HEK293 (cell line): Measurements from ENCODE around the gene PKHD1.
"Not testable (repeated sequence)": the region's sequence is repeated elsewhere in the genome, so short reads cannot be mapped to it uniquely, and the experiment has no call there.

ENCODE experiments used
- CTCF ChIA-PET: fragments of 350-600 bp; formaldehyde crosslinking; extraction: SDS; loops from one replicate; lab custom pipeline; 2021; ENCODE audit warnings: antibody characterized with exemption; lab: Yijun Ruan, JAX
- POLR2A ChIA-PET: fragments of 300-600 bp; formaldehyde crosslinking; extraction: SDS; loops from one replicate; lab custom pipeline; 2020; ENCODE audit warnings: antibody characterized with exemption, inconsistent platforms; lab: Yijun Ruan, JAX
- H3K27ac ChIP-seq: fragments of 200-500 bp; sonication (Bioruptor generic); 2 replicates; pipeline ENCODE4 v1.5.1; 2014; ENCODE audit warnings: low read depth, low read length, control low read depth, inconsistent platforms; ENCODE audit errors: extremely low read depth
- H3K36me3 ChIP-seq, 2 experiments: fragments of 200-500 bp in 1 of 2; sonication (Bioruptor generic) in 1 of 2; 1 replicate in 1 of 2; 2 replicates in 1 of 2; pipeline ENCODE4 v1.5.1; 2014 to 2017; ENCODE audit warnings: inconsistent platforms in 2 of 2, low read length in 2 of 2; ENCODE audit not compliant: control insufficient read depth in 2 of 2, insufficient read depth in 1 of 2
- H3K4me1 ChIP-seq: fragments of 200-500 bp; sonication (Bioruptor generic); 2 replicates; pipeline ENCODE4 v1.5.1; 2014; ENCODE audit warnings: mild to moderate bottlenecking, low read length, inconsistent platforms; ENCODE audit not compliant: control insufficient read depth, insufficient read depth
- H3K4me3 ChIP-seq: 2 replicates; pipeline ENCODE4 v1.5.1; 2011; ENCODE audit warnings: low read depth, mild to moderate bottlenecking, control low read depth, low read length, moderate library complexity
- H3K9me3 ChIP-seq: fragments of 200-500 bp; sonication (Bioruptor generic); 2 replicates; pipeline ENCODE4 v1.5.1; 2014; ENCODE audit warnings: low read depth, low read length, inconsistent platforms; ENCODE audit not compliant: control insufficient read depth, insufficient read depth
- HOXA7 ChIP-seq: sonication (generic); formaldehyde crosslinking; IDR thresholded peaks from 2 replicates; pipeline ENCODE4 v1.8.1; 2022; ENCODE audit warnings: missing genetic modification reagents, borderline replicate concordance
- SALL2 ChIP-seq: fragments of 450-650 bp; formaldehyde crosslinking; IDR thresholded peaks from 2 replicates; pipeline ENCODE4 v1.5.0; 2017; ENCODE audit warnings: missing biosample characterization, mild to moderate bottlenecking, missing genetic modification characterization, borderline replicate concordance
- ZIC2 ChIP-seq: fragments of 450-650 bp; formaldehyde crosslinking; IDR thresholded peaks from 2 replicates; pipeline ENCODE4 v1.5.1; 2016; ENCODE audit warnings: missing biosample characterization, missing genetic modification characterization
- ZNF155 ChIP-seq: fragments of 450-650 bp; formaldehyde crosslinking; IDR thresholded peaks from 2 replicates; pipeline ENCODE4 v1.5.1; 2016; ENCODE audit warnings: missing biosample characterization, missing genetic modification characterization
- ZNF157 ChIP-seq: fragments of 450-650 bp; formaldehyde crosslinking; IDR thresholded peaks from 2 replicates; pipeline ENCODE4 v1.5.1; 2016; ENCODE audit warnings: missing biosample characterization, missing genetic modification characterization
- ZNF202 ChIP-seq: fragments of 450-650 bp; formaldehyde crosslinking; IDR thresholded peaks from 2 replicates; pipeline ENCODE4 v1.5.1; 2016; ENCODE audit warnings: missing biosample characterization, missing genetic modification characterization, borderline replicate concordance
- ZNF239 ChIP-seq: fragments of 450-650 bp; formaldehyde crosslinking; IDR thresholded peaks from 2 replicates; pipeline ENCODE4 v1.5.1; 2016; ENCODE audit warnings: missing biosample characterization, missing genetic modification characterization
- ZNF280D ChIP-seq: fragments of 450-650 bp; formaldehyde crosslinking; IDR thresholded peaks from 2 replicates; pipeline ENCODE4 v1.5.1; 2016; ENCODE audit warnings: missing biosample characterization, missing genetic modification characterization
- ZNF416 ChIP-seq: fragments of 450-650 bp; formaldehyde crosslinking; IDR thresholded peaks from 2 replicates; pipeline ENCODE4 v1.5.1; 2016; ENCODE audit warnings: missing biosample characterization, missing genetic modification characterization
- ZNF426 ChIP-seq: fragments of 450-650 bp; formaldehyde crosslinking; IDR thresholded peaks from 2 replicates; pipeline ENCODE4 v1.5.1; 2017; ENCODE audit warnings: missing biosample characterization, missing genetic modification characterization, mild to moderate bottlenecking, inconsistent platforms, moderate library complexity
- ZNF473 ChIP-seq: fragments of 450-650 bp; formaldehyde crosslinking; IDR thresholded peaks from 2 replicates; pipeline ENCODE4 v1.5.1; 2017; ENCODE audit warnings: missing biosample characterization, missing genetic modification characterization
- ZNF610 ChIP-seq: fragments of 450-650 bp; formaldehyde crosslinking; IDR thresholded peaks from 2 replicates; pipeline ENCODE4 v1.5.1; 2016; ENCODE audit warnings: missing biosample characterization, missing genetic modification characterization, borderline replicate concordance
- ZNF692 ChIP-seq: fragments of 450-650 bp; formaldehyde crosslinking; IDR thresholded peaks from 2 replicates; pipeline ENCODE4 v1.5.1; 2016; ENCODE audit warnings: missing biosample characterization, missing genetic modification characterization
- ZNF776 ChIP-seq: fragments of 450-650 bp; formaldehyde crosslinking; IDR thresholded peaks from 2 replicates; pipeline ENCODE4 v1.5.0; 2017; ENCODE audit warnings: missing biosample characterization, missing genetic modification characterization, borderline replicate concordance
- ZSCAN16 ChIP-seq: fragments of 450-650 bp; formaldehyde crosslinking; IDR thresholded peaks from 2 replicates; pipeline ENCODE4 v1.5.1; 2016; ENCODE audit warnings: missing biosample characterization, missing genetic modification characterization
- TF ChIP-seq, protein P1 (sequence below): fragments of 450-650 bp; formaldehyde crosslinking; IDR thresholded peaks from 2 replicates; pipeline ENCODE4 v1.5.1; 2016; ENCODE audit warnings: missing biosample characterization, missing genetic modification characterization

Gene PKHD1

DNA sequence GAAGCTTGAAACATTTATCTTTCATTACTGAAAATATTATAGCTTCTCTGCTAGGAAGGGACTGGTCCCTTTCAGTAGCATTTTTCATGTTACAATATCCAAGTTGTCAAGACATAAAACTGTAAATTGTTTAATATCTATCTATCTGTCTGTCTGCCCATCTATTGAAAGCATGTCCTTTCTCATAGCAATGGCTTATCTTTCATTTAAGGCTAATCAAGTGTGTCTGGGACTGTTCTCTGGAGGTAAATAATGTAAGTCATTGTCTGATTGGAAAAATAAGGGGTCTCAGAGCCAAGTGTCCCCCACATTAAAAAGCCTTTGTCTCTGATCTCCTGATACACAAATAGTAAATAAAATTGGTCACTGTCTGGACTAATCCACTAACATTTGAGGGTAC is 135.5 kb downstream of the PKHD1 start (continued):
- TF ChIP-seq ZNF280D (tag by site-specific recombination) (no peak), ZNF610 (tag by site-specific recombination) (no peak)

DNA sequence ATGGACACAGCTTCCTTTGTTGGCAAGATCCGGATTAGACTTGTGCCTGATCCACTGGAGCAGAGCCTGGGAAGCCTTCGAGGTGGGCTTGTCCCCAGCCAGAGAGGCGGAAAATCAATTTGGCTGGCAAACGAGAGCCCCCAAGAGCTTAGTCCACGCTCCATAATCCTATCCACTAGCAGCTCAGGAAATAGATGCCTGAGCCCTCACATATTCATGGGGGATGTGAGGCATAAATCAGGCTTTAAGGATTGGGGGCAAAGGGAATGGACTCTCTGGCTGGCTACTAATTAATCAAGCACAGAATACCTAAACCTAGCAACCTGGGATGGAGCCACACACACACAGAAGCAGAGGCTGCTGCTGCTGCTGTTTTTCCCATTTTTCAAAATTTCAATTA is 137.9 kb downstream of the PKHD1 start:
- Histone ChIP-seq H3K4me3 (no peak overlapping the region), H3K9me3 (no peaks in the 10 kb centered on the region), H3K4me1 (no peaks in the 10 kb centered on the region), H3K27ac (no peak overlapping the region), H3K36me3 (no peaks in the 10 kb centered on the region)
- POLR2A ChIA-PET: no interaction called here
- CTCF ChIA-PET: interaction anchor here (0.6 to 1.1 kb wide), 2 partner anchors 9 to 56 kb away, joined by 3 to 5 read pairs; no protein-coding TSS in a partner anchor
- no peak for TF ChIP-seq HOXA7
- TF ChIP-seq SALL2 (tag by site-specific recombination): no peak
- TF ChIP-seq ZNF776 (tag by site-specific recombination): no peak
- no peak for TF ChIP-seq ZNF416
- no peak for TF ChIP-seq ZNF473 (tag by site-specific recombination)
- TF ChIP-seq ZNF239 (tag by site-specific recombination): no peak
- no peak for TF ChIP-seq ZNF692 (tag by site-specific recombination)
- TF ChIP-seq ZNF157 (tag by site-specific recombination): no peak
- TF ChIP-seq ZNF426: no peak

DNA sequence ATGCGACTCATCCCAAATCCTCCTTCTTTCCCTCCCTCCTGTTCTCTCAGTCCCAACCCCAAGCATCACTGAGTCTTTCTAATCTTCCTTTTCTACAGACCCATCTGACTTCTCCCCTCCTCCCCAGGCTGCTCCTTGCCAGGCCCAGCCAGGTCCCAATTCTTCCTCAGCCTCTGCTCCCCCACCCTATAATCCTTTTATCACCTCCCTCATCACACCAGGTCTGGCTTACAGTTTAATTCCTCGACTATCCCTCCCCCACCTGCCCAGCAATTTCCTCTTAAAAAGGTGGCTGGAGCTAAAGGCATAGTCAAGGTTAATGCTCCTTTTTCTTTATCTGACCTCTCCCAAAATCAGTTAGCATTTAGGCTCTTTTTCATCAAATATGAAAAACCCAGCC is 147.7 kb downstream of the PKHD1 start:
- H3K36me3 ChIP-seq, H3K27ac ChIP-seq, H3K4me1 ChIP-seq, H3K4me3 ChIP-seq, H3K9me3 ChIP-seq, POLR2A ChIA-PET: not testable (repeated sequence)
- CTCF ChIA-PET: interaction anchor here (0.7 kb wide), 1 partner anchor 757 kb away, joined by 3 read pairs; no protein-coding TSS in a partner anchor

- H3K27ac ChIP-seq: no peak overlapping the region
- ChIA-PET POLR2A (no interaction called here), CTCF (interaction anchor here (0.7 to 1.4 kb wide), 3 partner anchors 22 to 24 kb away, joined by 3 to 6 read pairs (median 3); no protein-coding TSS in a partner anchor)
- no peaks in the 10 kb centered on the region for H3K36me3 ChIP-seq
- no peak overlapping the region for H3K4me3 ChIP-seq
- H3K4me1 ChIP-seq: no peaks in the 10 kb centered on the region
- no peaks in the 10 kb centered on the region for H3K9me3 ChIP-seq
- TF ChIP-seq, protein P1, sequence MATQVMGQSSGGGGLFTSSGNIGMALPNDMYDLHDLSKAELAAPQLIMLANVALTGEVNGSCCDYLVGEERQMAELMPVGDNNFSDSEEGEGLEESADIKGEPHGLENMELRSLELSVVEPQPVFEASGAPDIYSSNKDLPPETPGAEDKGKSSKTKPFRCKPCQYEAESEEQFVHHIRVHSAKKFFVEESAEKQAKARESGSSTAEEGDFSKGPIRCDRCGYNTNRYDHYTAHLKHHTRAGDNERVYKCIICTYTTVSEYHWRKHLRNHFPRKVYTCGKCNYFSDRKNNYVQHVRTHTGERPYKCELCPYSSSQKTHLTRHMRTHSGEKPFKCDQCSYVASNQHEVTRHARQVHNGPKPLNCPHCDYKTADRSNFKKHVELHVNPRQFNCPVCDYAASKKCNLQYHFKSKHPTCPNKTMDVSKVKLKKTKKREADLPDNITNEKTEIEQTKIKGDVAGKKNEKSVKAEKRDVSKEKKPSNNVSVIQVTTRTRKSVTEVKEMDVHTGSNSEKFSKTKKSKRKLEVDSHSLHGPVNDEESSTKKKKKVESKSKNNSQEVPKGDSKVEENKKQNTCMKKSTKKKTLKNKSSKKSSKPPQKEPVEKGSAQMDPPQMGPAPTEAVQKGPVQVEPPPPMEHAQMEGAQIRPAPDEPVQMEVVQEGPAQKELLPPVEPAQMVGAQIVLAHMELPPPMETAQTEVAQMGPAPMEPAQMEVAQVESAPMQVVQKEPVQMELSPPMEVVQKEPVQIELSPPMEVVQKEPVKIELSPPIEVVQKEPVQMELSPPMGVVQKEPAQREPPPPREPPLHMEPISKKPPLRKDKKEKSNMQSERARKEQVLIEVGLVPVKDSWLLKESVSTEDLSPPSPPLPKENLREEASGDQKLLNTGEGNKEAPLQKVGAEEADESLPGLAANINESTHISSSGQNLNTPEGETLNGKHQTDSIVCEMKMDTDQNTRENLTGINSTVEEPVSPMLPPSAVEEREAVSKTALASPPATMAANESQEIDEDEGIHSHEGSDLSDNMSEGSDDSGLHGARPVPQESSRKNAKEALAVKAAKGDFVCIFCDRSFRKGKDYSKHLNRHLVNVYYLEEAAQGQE: no peak
- TF ChIP-seq ZNF202 (tag by site-specific recombination) (no peak), ZNF155 (tag by site-specific recombination) (no peak), ZIC2 (tag by site-specific recombination) (no peak), ZSCAN16 (tag by site-specific recombination) (no peak)
Measured at GRCh38 chr6:51936531-51937290, 150.7 kb downstream of the PKHD1 start.
